GM21723 (cell line): ENCODE measurements around the gene SYTL1.

Experiments
- ATAC-seq: cut with Tn5 transposase; IDR thresholded peaks from one replicate; pipeline ENCODE4 v1.9.1; 2021; ENCODE audit warnings: mild to moderate bottlenecking, moderate library complexity; ENCODE audit not compliant: unreplicated experiment

Gene SYTL1

DNA sequence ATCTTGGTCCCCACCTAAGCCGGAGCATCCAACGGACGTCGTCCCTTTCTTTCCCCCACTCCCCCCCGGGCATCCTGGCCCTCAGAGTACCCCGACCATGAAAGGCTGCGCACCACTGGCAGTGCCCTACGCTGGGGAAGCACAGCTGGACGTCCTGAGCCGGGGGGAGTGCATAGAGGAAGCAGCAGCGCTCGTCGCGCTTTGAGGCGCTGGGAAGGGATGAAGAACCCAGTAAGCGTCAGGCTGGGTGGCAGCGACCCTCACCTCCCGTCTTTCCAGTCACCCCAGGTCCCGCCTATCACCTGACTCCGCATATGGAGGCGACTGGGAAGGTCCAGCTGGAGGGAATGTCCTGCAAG, 19.2 kb downstream of the SYTL1 start:
- no peak for ATAC-seq

- ATAC-seq = no peak
Observed at GRCh38 chr1:27361553-27361952, 19.7 kb downstream of the SYTL1 start.

GRCh38 chr1:27363766-27364695, 22.2 kb downstream of the SYTL1 start:
- no peak for ATAC-seq

DNA sequence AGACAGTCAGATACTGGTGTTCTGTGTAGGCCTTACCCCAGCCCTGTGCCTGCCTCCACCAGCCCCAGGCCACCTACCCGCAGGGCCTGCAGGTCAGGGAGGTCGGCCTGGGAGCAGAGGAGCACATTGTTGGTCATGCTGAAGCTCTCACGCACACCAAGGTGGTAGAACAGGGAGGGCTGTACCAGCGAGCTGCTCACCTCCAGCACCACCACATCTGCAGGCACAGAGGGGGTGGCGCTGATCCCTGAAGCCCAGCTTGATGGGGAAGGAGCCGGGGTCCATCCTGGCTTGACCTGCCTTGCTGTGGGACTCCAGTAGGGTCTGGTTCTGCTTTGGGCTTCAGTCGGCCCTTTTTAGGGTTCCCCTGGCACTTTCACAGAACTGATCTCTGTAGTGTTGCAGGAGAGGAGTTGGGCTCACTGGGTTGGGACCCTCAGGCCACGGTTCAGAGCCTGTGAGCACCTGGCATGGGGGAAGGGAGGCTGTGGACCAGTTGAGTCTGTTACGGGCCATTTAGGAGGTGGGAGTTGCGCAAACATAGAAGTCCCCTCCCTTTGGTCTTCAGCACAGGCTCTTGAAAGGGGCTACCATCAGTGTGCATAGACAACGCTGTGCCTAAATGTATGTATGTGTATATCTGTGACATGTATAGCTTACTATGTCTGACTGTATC, 23.0 kb downstream of the SYTL1 start:
- ATAC-seq = no peak

DNA sequence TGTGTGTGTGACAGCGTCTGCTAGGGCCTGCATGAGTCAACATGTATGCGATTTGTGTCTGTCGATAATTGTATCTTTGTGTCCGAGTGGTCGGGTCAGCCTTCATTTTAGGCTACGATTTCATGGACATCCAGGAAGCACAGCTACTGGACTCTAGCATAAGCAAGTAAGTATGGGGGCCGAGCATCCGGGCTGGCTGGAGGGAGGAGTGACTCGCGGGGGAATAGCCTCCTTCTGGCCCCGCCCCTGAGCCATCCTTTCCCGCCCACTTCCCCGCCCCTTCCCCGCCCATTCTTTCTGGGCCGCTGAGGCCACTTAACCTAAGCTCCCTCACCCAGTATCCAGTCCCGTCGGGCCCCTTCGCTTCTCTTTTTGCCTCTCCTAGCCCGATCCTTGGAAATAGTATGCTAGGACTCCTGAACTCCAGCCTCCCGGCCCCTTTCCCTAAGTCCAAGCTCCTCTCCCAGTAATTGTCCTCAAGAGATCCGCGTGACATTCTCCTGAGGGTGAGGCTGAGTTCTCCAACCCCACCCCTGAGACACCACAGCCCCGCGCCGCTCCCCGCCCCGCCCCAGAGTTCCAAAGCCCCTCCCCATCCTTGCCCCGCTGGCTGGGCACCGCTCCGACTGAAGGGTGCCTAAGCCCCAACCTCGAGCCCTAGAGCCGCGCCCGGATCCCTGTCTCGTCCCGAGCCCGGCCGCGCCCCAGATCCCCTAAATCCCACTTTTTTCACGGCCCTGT, 23.7 kb downstream of the SYTL1 start:
- ATAC-seq = peak; percentile 42

GRCh38 chr1:27366113-27366410, 24.2 kb downstream of the SYTL1 start:
- ATAC-seq = peak; percentile 43

DNA sequence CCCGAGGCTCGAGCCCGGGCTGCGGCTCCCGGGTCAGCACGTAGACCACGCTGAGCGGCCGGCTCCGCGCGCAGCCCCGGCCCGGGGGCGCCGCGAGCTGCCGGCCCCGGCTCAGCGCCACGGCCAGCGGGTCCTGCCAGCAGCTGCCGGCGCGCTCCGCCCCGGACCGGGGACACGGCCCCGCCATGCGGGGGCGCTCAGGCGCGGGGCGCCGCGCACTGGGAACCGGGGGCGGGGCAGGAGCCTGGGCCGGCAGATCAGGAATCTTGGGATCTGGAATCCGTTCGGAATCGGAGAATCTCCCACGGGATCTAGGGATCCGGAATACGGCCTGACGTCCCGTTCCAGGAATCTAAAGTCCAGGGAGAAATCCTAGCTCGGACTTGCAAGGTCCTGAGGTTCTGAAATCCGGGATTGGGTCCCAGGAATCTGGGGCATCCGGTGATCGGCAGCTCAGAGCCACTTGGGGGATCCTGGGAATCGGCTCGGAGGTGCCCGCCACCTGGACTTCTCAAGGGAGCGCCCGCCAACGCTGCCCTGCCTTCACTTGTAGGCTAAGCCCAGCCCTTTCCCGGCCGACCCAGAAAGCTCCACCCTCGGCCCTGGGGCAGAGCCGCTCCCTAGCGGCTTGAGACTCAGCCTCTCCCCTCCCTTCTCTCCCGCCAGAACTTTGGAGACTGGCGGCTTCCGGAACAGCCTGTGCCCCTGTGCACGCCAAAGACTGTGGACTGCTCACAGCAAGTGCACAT, 24.8 kb downstream of the SYTL1 start, which contains the start of gene MAP3K6:
TSS of gene MAP3K6 (minus strand) at position 551 of the 749 bp plus-strand sequence. CDS start at position 187, 364 bp downstream.
- ATAC-seq = peak; percentile 35

- no peak for ATAC-seq
Observed at GRCh38 chr1:27367160-27367650, 25.4 kb downstream of the SYTL1 start.

DNA sequence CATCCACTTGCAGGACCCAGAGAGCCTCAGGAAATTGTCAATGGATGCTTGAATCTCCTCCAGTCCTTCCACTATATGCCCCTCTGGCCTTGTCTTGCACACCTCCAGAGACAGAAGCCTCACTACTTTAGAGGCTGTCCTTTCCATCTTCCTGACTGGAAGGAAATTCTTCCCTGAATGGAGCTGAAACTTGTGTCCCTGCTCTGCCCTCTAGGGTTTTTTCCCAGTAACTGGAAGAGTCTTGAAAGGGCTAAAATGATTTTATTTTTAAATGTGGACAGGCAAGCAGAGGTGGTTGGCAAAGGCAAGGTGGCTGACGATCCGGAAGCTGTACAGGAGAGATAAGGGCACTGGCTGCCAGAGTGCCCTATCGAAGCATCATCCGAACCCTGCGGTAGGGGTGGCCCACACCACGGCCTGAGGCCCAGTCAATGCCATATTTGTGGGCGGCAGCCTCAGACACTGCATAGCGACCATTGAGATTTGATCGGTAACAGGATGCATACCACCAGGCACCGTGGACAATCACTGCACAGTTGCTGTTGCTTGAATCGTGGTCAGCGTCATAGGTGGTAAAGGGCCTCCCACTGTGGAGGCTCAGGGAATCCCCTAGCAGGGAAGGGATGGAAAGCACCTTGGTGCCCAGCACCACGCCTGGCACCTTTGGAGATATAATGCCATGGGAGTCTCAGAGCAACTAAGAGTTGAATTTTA, 27.2 kb downstream of the SYTL1 start:
- ATAC-seq = no peak

- no peak for ATAC-seq
Observed at GRCh38 chr1:27372022-27372807, 30.4 kb downstream of the SYTL1 start.

DNA sequence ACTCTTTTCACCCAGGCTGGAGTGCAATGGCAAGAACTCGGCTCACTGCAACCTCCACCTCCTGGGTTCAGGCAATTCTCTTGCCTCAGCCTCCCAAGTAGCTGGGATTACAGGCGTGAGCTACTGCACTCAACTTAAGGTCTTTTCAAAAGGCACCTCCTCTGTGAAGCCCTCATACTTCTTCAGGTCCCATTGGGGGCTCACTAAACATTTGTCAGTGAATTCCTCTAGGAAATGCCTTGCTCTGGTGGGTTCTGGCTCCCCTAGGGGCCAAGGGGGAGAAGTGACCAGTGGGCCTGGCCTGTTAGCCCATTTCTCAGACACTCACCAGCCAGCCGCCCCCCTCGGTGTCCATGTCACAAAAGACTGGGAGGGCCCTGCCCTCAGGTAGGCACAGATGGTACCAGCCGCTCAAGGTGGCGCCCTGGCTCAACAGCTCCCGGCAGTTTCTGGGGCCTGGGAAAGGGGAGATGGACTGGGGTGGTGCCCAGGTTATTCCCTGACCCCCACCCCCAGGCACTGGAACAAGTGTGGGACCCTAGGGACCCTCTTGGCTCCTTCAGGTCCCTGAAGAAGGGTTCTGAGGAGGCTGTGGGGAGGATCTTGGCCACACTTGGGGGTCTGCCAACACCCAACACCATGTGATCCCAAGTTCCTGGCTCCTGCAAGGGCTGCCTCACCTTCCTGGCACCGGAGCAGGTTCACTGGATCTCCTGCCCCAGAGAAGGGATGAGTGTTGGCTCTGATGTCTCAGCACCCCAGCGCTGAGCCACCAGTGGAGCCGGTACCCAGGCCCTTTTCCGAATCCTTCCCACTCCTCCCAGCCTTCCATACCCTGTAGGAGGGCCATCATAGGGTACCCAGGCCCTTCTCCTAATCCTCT, 31.2 kb downstream of the SYTL1 start:
- no peak for ATAC-seq

DNA sequence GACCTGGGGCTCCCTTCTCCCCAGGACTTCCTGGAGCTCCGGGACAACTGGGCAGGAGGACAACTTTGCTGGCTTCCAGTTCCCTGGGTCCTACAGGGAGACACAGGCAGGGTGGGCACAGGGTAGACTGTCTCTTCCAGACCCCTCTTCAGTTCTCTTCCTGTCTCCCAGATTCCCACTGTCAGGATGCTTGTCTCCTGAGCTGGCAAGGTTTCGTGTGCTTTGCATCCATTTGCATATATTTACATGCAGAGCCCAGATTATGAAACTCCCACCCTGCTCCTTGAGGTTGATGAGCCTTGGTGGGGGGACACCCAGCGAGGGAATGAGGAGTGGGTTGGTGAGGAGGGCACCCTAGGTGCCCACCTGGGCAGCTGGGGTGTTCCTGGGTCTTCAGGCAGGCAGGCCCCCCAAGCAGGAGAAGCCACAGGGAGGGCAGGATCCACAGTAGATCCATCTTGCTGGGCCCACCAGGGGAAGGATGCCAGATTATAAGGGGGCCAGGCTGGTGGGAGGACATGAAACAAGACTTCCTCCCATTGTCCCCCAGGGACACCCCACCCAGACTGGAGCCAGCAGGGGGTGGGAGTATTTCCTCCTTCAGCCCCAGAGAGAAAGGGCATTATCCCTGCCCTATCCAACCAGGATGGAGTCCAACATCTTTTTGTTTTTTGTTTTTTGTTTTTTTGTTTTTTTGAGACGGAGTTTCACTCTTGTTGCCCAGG, 32.7 kb downstream of the SYTL1 start, which contains the start of gene FCN3:
TSS of gene FCN3 (minus strand) at position 463 of the 725 bp plus-strand sequence. CDS start at position 457, 6 bp downstream.
- ATAC-seq = no peak

DNA sequence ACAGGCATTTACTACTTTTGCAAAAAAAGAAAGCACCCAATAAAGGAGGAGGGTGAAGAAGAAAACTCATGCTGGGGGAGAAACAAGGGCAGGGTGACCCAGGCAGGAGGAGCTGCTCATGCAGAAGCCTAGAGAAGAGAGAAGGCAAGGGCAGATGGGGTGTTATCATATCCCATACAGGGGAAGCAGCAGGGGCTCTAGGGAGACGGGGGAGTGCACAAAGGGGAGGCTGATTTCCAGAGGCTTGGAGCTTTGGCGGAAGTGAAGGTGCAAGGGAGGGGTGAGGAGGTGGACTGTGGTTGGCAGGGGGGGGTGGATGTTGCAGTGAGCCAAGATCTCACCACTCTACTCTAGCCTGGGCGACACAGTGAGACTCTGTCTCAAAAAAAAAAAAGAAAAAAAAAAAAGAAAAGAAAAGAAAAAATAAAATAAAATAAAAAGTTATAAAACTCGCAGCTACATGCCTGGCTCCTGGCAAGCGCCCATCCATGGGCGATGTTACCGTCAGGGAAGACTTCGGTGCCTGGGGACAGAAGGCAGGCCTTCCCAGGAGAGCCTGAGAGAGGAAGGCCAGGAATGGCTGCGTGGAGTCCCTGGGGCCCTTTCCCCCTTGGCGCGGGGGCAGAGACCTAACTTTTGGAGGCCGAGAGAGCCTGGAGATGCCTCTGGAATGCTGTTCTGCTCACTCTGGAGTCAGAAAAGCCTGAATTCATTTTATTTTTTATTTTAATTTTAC, 36.1 kb downstream of the SYTL1 start:
- ATAC-seq = no peak

- ATAC-seq = no peak
Observed at GRCh38 chr1:27379564-27380122, 37.8 kb downstream of the SYTL1 start.

GRCh38 chr1:27380224-27380623, 38.4 kb downstream of the SYTL1 start:
- ATAC-seq = no peak
